SIG-M5 treated with dmso at 0.1 percent for 504 hours (cell line): ENCODE results near the gene TBRG1.

Source experiments
- DNase-seq: peaks from one replicate; lab custom pipeline; 2025; ENCODE audit not compliant: unreplicated experiment; lab: John Stamatoyannopoulos, UW

Gene TBRG1

DNA sequence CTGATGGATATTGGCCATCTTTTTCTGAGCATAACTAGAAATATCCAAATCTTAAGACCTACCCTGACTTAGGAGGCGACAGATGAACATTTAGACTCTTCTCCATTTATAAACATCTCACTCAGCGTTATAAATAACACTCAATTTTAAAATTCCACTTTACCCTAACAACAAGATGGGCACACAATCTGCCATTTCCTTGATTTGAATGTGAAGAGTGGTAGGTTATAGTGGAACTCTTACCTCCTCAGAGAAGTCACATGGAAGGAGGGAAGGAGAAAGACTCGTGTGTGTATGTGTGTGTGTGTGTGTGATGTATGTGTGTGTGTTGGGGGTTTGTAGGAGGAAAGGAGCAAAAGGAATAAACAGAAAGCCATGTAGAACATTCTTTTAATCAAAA is 35.8 kb downstream of the TBRG1 start:
- DNase-seq, result no peak

DNA sequence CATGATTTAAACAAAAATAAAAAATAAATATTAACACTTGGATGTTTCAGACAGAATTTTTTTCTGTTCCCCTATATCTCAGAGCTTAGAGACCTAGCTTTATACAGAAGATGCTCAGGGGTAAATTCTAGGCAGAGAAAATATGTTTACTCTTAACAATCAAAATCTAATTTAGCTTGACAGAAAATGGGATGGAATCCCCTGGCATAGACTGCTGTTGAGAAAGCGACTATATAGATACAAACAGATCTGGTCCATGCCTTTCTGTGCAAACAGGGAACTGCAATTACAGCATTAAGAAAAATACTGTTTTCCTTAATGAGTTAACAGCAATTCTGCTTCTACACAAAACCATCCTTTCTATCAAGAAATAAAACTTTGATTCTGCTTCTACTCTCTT is 36.3 kb downstream of the TBRG1 start:
- no peak for DNase-seq

DNA sequence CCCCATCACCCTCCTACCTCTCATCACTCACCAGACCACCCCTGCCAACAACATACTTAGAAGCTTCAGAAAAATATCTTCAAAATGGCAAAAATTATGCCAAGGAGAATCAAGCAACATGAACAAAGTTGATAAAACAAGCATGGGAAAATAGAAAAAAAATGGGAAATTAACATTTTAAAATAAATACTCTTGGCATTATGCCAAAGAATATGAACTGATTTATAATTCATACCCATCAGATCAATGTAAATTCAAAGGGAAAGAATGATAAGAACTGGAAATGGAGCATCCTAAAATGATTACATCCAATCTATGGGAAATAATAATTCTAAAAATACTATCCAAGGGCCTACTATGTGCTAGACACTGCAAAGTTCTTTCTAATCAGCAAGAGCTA is 38.9 kb downstream of the TBRG1 start:
- no peak for DNase-seq

DNA sequence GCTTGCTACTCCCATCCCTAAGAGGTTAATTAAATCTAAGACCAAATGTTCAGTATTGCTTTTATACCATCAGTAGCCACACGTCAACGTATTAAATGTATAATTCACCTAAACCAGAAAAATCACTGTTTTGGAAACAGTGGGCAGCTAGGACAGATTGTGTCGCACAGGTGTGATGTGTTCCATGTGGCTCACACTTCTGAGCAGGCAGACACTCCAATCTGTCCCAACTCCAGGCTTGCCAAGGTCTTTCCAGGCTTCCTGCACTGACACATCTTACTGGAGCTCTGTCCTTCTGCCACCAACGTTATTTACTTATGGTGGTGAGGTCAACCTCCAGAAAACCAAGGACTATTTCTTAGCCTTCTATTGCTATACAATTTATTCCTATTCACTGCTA is 39.4 kb downstream of the TBRG1 start:
- DNase-seq, result no peak

DNA sequence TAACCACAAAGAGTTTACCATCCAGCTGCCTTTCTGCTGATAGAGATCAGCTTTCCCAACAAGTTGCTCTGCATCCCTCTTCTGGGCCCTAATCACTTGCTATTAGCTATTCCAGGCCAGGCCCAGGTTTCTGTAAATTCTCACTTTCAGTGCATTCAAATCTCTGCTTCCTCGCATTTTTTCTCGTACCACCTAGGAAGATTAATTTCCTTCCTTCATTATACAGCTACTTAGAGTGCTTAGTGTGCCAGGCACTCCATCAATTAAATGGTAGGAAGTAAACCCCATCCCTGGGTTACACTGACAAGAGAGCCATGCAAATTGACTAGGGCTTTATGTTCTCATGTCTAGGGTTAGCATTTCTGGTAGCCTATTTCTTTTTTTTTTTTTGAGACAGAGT is 41.2 kb downstream of the TBRG1 start:
- no peak for DNase-seq

DNA sequence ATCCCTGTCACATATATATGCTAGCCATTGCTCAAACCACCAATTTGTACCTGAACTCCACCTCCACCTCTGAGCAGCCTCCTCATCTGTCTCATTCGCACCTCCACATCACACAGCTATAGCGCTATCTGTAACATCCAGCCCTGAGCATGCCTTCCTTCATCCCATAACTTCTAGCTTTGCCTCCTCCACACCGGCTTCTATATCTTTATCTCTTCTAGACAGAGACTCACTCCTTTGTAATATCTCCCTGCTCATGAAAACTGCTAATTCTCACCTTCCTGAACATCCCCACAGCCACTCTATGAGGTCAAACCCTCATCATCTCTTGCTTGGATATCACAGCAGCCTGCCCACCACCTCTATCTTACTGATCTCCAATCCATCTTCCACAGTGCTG is 44.9 kb downstream of the TBRG1 start:
- DNase-seq, result no peak

DNA sequence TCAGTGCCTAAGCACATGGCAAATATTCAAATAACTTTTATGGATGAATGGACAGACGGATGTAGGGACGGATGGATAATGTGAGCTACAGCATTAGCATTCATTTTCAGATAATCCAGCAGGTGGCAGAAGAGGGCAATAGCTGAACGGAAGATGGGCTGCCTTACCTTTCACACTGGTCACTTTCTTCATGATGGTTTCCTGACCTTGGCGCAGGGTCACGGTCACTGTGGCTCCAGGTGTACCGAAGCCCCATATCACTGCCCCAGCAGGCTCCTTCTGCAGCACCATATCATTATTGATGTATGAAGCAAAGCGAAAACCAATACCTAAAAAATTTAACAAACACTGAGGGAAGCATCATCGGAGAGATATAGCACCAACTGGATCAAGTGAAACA is 46.5 kb downstream of the TBRG1 start:
- peak; percentile 41 for DNase-seq

DNA sequence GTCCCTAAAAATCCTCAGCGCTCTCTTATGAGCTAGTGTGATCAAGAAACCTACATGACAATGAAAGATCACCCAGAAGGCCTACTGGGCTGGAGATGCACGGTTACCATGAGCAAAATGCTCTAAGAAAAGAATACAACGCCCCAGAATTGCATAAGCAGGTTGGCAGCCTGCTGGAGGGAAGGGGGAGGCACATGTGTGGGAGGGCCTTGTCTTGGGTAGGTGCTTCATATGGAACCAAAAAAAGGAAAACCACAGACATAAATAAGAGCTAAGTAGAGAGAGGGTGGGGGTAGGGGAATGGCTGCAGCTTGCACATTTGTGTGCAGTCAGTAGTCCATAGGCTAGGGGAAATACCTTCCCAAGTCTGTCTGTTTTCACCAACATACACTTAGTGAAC is 48.1 kb downstream of the TBRG1 start:
- DNase-seq, result peak; percentile 91

DNA sequence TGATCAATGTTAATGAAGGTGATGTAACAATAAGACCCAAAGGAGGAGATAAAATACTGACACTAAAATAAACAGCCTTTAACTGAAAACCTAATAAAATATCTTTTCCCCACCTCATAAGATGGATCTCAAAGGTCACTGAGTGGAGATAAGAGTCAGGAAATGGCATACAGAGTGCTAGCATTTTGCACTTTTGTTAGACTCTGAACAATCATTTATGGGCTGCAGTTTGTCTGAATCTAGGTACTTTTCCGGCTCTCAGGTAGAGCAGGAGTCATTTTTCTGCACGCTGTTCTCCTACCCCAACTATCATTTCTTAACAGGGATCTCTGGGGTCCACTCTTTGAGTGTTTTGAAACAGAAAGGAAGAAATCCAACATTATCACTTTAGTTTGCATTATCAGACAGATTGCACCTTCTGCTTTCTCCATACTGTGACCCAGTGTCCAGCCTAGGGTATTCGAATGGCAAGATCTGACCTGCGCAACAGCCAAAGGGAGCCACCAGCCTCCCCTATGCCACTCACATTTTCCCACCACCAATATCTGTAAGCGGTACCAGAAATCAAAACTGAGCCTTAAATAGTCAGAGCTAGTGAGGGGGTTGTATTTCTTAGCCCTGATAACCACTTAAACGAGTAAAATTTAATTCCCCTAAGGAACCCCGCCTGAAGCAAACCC is 50.0 kb downstream of the TBRG1 start:
- no peak for DNase-seq

DNA sequence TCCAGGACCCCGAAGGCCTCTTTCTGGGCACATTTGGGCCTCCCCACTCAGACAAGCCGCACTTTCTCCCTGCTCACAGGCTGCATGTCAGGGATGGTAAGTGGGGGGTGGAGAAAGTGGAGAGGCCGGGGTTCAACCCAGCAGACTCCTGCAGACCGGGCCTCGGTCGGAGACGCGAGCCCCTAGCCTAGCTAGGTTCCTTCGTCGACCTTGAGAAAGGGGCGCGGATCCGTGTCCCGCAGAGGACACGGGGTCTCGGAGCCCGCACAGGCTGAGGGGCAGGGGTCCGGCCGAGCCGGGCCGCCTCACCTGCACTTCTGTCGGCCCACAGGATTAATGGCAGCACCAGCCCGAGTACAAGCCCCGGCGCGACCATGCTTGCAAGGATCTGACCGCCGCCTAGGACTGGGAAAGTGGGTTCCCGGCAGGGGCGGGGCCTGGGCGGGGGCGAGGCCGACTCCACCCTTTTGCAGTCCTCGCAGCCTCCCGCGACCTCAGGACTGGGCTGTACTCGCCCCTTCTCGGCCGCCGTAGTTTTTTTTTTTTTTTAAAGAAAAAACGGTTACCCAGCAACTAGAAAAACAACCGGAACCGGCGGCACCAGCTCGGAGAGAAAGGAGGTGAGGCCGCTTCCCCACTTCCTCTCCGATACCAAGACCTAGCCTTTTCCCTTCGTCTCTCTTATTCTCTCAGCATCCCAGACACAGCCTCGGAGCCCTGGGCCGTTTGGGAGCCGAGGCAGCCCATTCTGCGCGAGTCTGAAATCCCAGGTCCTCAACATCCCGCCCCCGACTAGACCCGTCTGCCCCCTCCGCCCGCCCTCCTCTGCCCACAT is 50.9 kb downstream of the TBRG1 start, which contains the start of the genes SIAE and SPA17:
Gene SIAE (minus strand): TSS at position 407 of the 835 bp plus-strand sequence. CDS start 31 bp downstream, at position 376.
Gene SPA17 (plus strand): TSS at position 572 of the 835 bp plus-strand sequence. CDS start 1,361 bp downstream, outside the sequence.
- peak; percentile 90 for DNase-seq

DNA sequence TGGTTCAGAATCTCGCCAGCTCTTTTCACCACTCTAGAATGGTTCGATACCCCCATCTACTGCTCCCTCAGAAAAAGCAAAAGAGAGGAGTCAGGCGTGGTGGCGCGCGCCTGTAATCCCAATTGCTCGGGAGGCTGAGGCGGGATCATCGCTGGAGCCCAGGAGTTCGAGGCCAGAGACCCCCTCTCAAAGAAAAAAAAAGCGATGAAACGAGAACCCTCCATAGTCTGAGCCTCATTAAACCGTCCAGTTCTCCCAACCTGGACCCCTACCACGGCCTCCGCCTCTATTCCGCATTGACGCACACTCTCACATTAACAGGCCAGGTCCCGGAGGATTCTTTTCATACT is 51.5 kb downstream of the TBRG1 start:
- DNase-seq, result no peak

DNA sequence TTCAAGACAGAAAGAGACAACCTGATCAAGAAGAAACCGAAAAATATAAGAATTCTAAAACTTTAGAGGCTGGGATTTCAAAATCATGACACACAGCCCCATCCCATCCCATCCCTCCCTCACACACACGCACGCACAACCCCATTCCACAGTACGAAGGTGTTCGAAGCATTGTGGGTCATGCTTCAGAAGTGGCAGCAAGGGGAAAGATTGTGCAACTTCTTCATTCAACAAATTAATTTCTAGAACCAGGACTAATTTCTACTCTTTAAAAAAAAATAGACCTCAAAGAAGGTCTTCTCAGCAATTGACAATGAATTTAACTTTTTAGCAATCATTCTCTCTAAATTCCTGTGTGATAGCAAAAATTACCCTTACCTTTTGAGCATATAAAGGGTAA is 51.9 kb downstream of the TBRG1 start:
- DNase-seq, result no peak

DNA sequence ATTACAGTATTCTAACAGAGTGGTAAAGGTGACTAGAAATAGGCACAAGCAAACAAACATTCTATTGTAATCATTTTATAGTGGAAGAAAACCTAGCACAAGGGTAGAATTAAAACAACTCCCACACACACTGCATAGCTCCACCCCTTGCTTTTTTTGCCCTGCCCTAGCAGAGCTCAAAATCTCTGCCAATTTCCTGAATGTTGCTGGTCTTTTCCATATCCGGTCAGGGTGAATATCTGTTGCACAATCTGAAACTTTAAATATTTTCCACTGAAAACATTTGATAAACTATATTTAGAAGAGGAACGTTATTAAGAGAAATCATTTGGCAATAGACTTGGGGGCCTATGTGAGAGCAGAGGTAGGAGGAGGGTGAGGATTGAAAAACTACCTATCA is 53.7 kb downstream of the TBRG1 start:
- no peak for DNase-seq

DNA sequence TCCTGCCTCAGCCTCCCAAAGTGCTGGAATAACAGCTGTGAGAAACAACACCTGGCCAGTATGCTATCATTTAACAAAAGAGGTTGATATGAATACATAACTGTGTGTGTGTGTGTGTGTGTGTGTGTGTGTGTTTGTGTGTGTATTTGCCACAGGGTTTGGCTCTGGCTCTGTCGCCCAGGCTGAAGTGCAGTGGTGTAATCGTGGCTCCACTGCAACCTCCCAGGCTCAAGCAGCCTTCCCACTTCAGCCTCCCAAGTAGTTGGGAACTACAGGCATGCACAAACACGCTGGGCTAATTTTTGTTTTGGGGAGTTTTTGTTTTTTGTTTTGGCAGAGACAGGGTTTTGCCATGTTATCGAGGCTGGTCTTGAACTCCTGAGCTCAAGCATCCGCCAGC is 55.8 kb downstream of the TBRG1 start:
- no peak for DNase-seq

DNA sequence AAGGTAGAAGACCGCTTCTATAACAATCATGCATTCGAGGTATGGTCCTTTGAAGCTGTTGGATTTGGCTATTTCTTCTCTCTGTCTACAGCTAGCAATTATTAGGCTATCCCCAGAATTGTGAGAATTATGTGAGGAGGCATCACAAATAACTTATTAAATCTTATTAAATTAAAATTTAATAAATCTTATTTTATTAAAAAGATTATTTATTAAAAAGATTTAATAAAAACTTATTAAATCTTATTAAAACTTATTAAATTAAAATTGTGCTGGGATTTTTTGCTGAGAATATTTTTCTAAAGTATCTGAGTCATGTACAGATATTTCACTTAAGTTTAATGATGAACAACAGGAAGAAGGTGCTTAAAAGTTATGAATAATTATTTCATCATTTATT is 58.8 kb downstream of the TBRG1 start:
- no peak for DNase-seq

DNA sequence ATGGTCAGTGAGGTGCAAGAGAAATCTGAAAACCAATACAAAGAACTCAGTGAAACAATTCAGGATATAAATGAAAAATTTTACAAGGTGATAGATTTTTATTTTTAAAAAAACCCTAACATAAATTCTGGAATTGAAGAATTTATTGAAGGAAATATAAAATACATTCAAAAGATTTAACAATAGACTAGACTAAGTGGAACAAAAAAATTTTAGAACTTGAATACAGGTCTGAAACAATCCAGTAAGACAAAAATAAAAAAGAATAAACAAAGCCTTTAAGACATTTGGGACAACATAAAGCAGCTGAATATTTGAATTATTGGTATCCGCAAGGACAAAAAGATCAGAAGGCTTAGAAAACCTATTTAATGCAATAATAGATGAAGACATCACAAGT is 59.8 kb downstream of the TBRG1 start:
- no peak for DNase-seq
